GM10266 (cell line): ENCODE data around the gene TCIRG1.

Source experiments
- DNase-seq: peaks from one replicate; pipeline ENCODE4 v3.0.0; 2012; ENCODE audit errors: extremely low spot score
- TF ChIP-seq, protein P1 (sequence below): IDR thresholded peaks from 2 replicates; pipeline ENCODE4 v1.5.1; 2012; ENCODE audit warnings: mild to moderate bottlenecking, low read depth; ENCODE audit not compliant: control insufficient read depth, insufficient read depth; ENCODE audit errors: missing control alignments

The TCIRG1 gene

DNA sequence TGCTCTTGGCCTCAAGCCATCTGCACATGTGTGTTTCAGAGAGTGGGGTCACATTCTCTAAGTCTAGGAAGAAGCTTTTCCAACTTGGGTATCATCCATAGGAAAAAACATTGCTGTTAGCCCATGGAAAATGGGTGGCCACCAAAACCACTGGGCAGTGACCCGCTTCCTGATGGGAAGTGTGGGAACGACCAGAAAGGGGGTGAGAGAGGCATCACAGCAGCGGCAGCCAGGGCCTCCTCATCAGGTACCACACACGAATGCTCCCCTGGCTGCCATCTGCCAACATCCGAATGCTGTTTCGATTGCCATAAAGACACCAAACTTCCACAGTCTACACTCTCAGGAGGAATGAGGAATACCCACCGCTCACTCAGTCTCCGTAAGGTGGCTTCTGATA is 42.0 kb downstream of the TCIRG1 start:
- TF ChIP-seq, protein P1, sequence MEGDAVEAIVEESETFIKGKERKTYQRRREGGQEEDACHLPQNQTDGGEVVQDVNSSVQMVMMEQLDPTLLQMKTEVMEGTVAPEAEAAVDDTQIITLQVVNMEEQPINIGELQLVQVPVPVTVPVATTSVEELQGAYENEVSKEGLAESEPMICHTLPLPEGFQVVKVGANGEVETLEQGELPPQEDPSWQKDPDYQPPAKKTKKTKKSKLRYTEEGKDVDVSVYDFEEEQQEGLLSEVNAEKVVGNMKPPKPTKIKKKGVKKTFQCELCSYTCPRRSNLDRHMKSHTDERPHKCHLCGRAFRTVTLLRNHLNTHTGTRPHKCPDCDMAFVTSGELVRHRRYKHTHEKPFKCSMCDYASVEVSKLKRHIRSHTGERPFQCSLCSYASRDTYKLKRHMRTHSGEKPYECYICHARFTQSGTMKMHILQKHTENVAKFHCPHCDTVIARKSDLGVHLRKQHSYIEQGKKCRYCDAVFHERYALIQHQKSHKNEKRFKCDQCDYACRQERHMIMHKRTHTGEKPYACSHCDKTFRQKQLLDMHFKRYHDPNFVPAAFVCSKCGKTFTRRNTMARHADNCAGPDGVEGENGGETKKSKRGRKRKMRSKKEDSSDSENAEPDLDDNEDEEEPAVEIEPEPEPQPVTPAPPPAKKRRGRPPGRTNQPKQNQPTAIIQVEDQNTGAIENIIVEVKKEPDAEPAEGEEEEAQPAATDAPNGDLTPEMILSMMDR = no peak
- DNase-seq = no peak

DNA sequence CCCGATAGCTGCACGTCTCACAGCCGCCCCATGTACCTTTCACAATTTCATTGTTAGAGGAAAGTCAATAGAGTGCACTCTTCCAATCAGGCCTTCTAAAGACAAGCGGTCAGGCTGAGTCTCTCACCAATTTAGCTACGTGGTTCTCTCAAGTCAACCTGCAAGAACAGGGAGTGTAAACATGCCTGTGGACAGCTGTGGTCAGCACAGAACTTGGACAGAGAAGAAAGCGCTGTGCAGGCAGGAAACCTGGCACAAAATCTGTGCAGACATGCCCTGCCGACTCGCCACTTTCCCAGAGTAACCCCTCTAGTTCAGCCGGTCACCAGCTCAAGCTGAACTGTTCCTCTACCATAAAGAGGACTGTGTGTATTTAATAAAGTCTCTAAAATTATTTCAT is 42.9 kb downstream of the TCIRG1 start:
- TF ChIP-seq, protein P1 = no peak

DNA sequence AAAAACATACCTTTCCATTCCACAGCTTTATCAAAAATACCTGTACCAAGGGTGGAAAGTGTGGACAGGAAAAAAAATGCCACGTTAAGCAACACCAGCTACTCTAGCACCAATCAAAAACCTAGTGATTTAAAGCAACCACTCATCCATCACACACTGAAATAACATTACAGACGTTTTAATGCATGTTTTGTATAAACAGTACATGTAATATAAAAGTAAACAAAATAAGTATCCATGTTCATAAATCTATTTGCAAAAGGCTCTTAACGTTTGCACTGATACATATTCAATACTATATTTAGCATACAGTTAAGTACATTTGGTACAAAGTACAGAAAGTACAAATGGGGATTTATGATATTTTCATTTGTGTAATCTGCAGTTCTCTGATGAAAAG is 43.7 kb downstream of the TCIRG1 start:
- DNase-seq = no peak
- TF ChIP-seq, protein P1 = no peak

More for the DNA sequence above, 42.9 kb downstream of the TCIRG1 start:
- DNase-seq = no peak

DNA sequence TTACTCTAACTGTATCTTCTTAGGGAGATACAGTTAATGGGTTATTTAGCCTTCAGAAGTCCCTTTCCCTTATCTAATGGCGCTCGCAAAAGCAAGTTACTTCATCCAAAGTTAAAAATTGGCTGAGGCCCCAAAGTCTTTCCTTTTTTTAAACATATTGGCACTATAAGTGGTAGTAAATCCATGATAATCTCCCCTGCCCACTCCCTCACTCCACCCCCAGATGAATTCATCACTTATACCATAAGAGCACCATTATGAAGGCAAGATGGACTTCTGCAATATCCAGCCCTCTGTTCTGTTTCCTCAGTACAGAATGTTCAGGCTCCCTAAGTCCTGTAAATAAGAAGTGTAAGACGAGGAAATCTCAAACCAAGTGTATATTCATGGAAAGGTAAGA is 44.7 kb downstream of the TCIRG1 start:
- no peak for DNase-seq
- TF ChIP-seq, protein P1 = no peak

DNA sequence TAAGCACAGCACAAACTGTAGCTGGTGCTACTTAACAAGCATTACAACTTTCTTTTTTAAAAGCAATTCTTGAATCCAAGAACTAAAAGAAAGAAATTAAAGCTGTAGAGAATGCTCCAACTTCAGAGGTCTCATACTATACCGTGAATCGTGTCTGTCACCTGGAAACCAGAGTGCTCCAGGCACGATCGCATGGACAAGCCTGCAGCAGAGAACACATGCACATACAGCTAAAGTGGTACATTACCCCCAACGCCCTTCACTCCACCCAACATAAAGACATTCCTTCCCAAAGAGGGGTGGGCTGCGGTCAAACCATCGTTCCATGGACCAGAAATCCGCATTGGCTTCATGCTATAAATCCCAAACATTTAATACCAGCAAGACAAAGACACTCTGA is 50.9 kb downstream of the TCIRG1 start:
- TF ChIP-seq, protein P1 = no peak
- no peak for DNase-seq

DNA sequence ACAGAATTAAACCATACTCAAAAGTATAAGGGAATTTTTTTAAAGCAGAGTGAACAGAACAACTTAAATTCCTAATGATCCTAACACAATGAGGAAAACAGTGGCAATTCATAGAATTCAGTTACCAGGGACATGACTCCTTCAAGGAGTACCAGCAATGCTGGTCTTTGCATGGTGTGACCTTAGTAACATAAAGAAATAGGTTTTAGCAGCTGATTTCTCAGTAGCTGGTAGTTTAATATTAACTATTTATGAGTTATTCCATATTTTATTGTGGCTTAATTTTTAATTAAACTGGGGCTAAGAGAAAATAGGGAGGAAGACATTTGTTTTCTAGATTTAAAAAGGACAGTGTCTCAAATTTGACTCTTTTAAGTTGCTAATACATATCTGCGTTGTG is 51.5 kb downstream of the TCIRG1 start:
- TF ChIP-seq, protein P1 = no peak
- DNase-seq = no peak

DNA sequence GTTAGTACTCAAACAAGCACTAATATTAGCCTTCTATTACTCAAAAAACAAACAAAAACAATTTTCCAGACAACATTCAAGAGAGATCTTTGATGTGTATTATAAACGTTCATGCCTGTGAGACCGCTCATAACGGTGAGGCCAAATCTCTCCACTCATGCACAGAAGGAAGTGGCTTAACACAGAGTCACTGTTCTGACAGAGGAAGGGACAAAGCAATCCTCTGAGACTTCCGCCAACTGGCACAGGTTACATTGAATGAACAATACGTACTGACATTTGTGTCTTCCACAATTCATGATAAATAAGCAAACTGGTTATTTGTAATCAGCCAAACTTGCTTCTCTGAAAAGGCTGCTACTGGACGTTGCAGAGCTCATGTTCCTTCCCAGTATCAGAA is 51.9 kb downstream of the TCIRG1 start:
- TF ChIP-seq, protein P1 = no peak
- peak; percentile 32 for DNase-seq
